Measurements from ENCODE around the gene PDE8A.

PDE8A gene

GRCh38 chr15:85031944-85032558, 50.4 kb downstream of the PDE8A start:
- no peak for DNase-seq (ENCODE audit: low spot score)

GRCh38 chr15:85033148-85033547, 51.5 kb downstream of the PDE8A start:
- no peak for DNase-seq (ENCODE audit: low spot score)

GRCh38 chr15:85034276-85034675, 52.6 kb downstream of the PDE8A start:
- no peak for DNase-seq (ENCODE audit: low spot score)

GRCh38 chr15:85035980-85036379, 54.3 kb downstream of the PDE8A start:
- no peak for DNase-seq (ENCODE audit: low spot score)

GRCh38 chr15:85036716-85037115, 55.1 kb downstream of the PDE8A start:
- no peak for DNase-seq (ENCODE audit: low spot score)

- DNase-seq (ENCODE audit: low spot score), result no peak
Measured at GRCh38 chr15:85037641-85038040, 56.0 kb downstream of the PDE8A start.

- no peak for DNase-seq (ENCODE audit: low spot score)
Measured at GRCh38 chr15:85041230-85041629, 59.6 kb downstream of the PDE8A start.

GRCh38 chr15:85044251-85044853, 62.7 kb downstream of the PDE8A start:
- peak; percentile 11 for DNase-seq (ENCODE audit: low spot score)

GRCh38 chr15:85044894-85045293, 63.2 kb downstream of the PDE8A start:
- no peak for DNase-seq (ENCODE audit: low spot score)

- DNase-seq (ENCODE audit: low spot score), result no peak
Measured at GRCh38 chr15:85045615-85046014, 64.0 kb downstream of the PDE8A start.

GRCh38 chr15:85047271-85047948, 65.8 kb downstream of the PDE8A start:
- no peak for DNase-seq (ENCODE audit: low spot score)

GRCh38 chr15:85048430-85048829, 66.8 kb downstream of the PDE8A start:
- no peak for DNase-seq (ENCODE audit: low spot score)

- DNase-seq (ENCODE audit: low spot score), result no peak
Measured at GRCh38 chr15:85049805-85050204, 68.1 kb downstream of the PDE8A start.

- no peak for DNase-seq (ENCODE audit: low spot score)
Measured at GRCh38 chr15:85059734-85060133, 78.1 kb downstream of the PDE8A start.

GRCh38 chr15:85062560-85062959, 80.9 kb downstream of the PDE8A start:
- DNase-seq (ENCODE audit: low spot score), result no peak

GRCh38 chr15:85063088-85063487, 81.4 kb downstream of the PDE8A start:
- DNase-seq (ENCODE audit: low spot score), result no peak

- no peak for DNase-seq (ENCODE audit: low spot score)
Measured at GRCh38 chr15:85063522-85064079, 81.9 kb downstream of the PDE8A start.

GRCh38 chr15:85064710-85065109, 83.1 kb downstream of the PDE8A start:
- no peak for DNase-seq (ENCODE audit: low spot score)

- DNase-seq (ENCODE audit: low spot score), result no peak
Measured at GRCh38 chr15:85071061-85071460, 89.4 kb downstream of the PDE8A start.

GRCh38 chr15:85071504-85071903, 89.8 kb downstream of the PDE8A start:
- DNase-seq (ENCODE audit: low spot score), result no peak

GRCh38 chr15:85072917-85073316, 91.3 kb downstream of the PDE8A start:
- no peak for DNase-seq (ENCODE audit: low spot score)

- no peak for DNase-seq (ENCODE audit: low spot score)
Measured at GRCh38 chr15:85073556-85074194, 92.0 kb downstream of the PDE8A start.

GRCh38 chr15:85086855-85087254, 105.2 kb downstream of the PDE8A start:
- DNase-seq (ENCODE audit: low spot score), result no peak

Measured in hematopoietic multipotent progenitor cell treated with erythropoietin and hydrocortisone succinate and interleukin-3 and kit ligand, for 15 days (in vitro differentiated cells).